Cortex of kidney (tissue), 1 donor: ENCODE results near the gene GTF2H3.
"Not testable (repeated sequence)": the region's sequence is repeated elsewhere in the genome, so short reads cannot be mapped to it uniquely, and the experiment has no call there.

Experiments
- DNase-seq: peaks from one replicate; lab custom pipeline; 2025; lab: John Stamatoyannopoulos, UW

Gene GTF2H3

DNA sequence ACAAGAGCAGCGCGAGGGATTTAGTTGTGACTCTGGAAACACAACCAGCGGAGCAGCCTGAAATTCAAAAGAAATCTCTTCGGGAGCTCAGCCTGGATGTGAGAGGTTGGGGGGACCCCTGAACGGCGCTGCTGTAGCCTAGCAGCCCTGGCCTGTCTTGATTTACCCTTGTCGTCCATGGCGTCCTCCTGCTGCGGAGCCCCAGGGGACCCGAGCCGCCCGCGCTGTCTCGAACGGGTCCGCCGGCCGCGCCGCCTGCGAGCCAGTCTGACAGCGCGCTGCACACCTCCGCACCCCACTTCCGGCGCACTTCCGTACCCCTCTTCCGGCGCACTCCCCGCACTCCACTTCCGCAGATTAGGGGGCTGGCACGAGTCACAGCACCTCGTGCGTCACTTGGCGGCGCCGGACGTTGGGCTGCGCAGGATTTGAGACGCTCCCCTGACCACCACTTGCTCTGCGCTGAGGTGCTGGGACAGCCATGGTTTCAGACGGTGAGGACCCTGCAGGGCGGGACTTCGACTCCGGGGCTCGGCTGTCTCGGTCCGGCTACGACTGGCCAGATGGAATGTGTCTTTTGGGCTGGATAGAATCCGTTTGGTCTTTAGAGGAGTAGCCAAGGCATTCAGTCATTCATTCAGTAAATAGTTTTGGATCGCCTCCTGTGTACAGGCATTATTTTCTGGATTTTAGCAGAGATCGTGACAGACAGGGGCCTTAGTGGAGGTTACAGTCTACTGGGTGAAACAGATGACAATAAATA lies at the start of gene GTF2H3, which contains the start of gene EIF2B1:
TSS of gene GTF2H3 (plus strand) at position 451 of the 763 bp plus-strand sequence. CDS start at position 482, 31 bp downstream.
TSS of gene EIF2B1 (minus strand) at position 308 of the 763 bp plus-strand sequence. CDS start at position 179, 129 bp downstream.
- peak; percentile 73 for DNase-seq

- DNase-seq: no peak
Measured at GRCh38 chr12:123591702-123592481, 41.7 kb upstream of the GTF2H3 start.

DNA sequence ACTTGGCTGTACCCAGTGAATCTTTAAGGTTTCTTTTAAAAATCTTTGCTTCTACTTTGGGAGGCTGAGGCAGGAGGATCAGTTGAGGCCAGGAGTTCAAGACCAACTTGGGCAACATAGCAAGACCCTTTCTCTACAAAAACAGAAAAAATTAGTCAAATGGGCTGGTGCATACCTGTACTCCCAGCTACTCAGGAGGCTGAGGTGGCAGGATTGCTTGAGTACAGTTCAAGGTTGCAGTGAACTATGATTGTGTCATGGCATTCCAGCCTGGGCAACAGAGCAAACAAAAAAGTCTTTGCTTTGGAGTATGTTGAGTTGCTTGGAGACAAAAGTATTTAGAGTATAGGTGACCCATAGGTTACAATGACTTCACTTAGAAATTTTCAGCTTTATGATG lies 37.9 kb upstream of the GTF2H3 start:
- no peak for DNase-seq

DNA sequence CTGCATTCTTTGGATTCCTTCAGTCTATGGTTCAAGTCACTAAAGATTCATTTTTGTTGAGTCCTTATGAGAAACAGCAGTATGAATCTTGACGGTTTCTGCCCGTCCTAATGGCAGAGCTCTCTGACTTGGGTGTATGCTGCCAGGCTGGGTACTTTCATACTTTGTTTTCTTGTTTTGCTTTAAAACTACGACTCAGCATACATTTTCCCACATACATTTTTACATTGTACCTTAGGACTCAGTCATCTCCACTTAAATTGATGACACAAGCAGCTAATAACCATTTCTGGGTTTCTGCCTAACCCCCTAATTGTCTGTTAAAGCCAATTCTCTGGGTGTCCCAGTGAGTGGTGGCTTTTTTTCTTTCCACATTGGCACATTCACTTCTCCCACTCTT lies 36.5 kb upstream of the GTF2H3 start:
- no peak for DNase-seq

- DNase-seq: no peak
Measured at GRCh38 chr12:123598522-123598921, 35.1 kb upstream of the GTF2H3 start.

- DNase-seq: no peak
Measured at GRCh38 chr12:123599310-123599709, 34.3 kb upstream of the GTF2H3 start.

- no peak for DNase-seq
Measured at GRCh38 chr12:123599721-123600120, 33.9 kb upstream of the GTF2H3 start.

GRCh38 chr12:123601602-123602489 lies 31.8 kb upstream of the GTF2H3 start, which contains the start of gene DDX55:
Gene DDX55 (plus strand): TSS chr12:123602099. CDS start chr12:123602149, 50 bp downstream.
- DNase-seq: no peak

- DNase-seq: no peak
Measured at GRCh38 chr12:123602651-123603195, 30.9 kb upstream of the GTF2H3 start.

DNA sequence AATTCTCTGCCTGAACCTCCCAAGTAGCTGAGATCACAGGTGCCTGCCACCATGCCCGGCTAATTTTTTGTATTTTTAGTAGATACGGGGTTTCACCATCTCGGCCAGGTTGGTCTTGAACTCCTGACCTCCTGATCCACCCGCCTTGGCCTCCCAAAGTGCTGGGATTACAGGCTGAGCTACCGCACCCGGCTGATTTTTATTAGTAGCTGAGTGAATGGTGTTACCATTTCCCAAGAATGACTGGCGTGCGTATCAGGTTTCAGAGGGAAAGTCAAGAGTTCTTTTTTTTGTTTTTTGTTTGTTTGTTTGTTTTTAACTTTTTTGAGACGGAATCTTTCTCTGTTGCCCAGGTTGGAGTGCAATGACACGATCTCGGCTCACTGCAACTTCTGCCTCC lies 30.1 kb upstream of the GTF2H3 start:
- not testable (repeated sequence) for DNase-seq

GRCh38 chr12:123607756-123608155 lies 25.9 kb upstream of the GTF2H3 start:
- no peak for DNase-seq

- DNase-seq: no peak
Measured at GRCh38 chr12:123608182-123608581, 25.4 kb upstream of the GTF2H3 start.

GRCh38 chr12:123614110-123614509 lies 19.5 kb upstream of the GTF2H3 start:
- DNase-seq: no peak

DNA sequence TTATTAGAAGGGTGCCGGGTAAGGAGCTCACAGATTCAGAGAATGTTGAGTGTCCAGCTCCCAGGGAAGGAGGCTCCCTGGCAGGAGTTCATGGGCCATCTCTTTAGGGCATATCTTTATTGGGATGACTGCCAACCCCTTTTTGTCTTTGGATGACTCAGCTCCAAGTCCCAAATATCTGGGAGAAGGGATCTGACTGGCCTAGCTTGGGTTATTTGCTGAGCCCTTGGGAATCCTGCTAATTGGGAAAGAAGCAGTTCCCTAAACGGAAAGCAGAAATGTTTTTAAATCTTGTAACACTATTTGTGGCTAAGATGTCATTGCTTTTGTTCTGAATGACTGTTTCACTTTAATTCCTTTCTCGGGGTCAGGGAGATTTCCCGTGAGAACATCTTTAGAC lies 19.1 kb upstream of the GTF2H3 start:
- no peak for DNase-seq

DNA sequence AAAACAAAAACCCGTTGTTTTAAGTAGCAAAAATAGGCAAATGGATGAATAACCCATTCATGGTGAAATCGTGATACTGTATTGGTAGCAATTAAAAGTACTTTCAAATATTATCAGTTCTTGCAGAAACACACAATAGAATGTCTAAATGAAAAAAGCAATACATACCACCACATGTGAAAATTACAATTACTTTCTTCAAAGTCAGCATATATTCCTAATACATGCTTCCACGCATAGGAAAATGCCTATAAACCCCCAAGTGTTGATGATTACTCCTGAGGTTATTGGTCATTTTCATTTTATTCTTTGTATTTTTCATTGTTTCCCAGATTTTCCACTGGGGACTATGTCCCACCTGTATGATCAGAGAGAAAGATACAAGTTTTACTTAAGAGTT lies 16.5 kb upstream of the GTF2H3 start:
- no peak for DNase-seq

GRCh38 chr12:123617580-123617979 lies 16.0 kb upstream of the GTF2H3 start:
- no peak for DNase-seq

DNA sequence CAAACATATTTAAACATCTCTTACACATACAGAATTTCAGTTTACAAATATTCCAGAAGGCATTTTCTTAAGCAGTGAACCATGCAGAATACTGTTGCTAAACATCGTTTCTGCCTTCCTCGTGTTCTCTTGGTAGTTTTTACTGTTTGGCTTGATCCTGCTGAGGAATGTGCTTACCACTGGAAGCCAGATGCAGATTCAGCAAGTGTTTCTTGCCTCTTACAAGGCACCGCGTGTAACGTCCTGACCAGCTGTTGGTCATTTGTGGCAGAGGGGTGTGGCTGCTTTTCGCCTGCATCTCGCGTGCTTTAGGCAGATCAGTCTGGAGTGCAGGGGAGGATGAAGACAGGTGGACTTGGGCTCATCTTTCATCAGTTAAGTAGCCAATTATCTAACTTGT lies 12.5 kb upstream of the GTF2H3 start:
- DNase-seq: no peak

DNA sequence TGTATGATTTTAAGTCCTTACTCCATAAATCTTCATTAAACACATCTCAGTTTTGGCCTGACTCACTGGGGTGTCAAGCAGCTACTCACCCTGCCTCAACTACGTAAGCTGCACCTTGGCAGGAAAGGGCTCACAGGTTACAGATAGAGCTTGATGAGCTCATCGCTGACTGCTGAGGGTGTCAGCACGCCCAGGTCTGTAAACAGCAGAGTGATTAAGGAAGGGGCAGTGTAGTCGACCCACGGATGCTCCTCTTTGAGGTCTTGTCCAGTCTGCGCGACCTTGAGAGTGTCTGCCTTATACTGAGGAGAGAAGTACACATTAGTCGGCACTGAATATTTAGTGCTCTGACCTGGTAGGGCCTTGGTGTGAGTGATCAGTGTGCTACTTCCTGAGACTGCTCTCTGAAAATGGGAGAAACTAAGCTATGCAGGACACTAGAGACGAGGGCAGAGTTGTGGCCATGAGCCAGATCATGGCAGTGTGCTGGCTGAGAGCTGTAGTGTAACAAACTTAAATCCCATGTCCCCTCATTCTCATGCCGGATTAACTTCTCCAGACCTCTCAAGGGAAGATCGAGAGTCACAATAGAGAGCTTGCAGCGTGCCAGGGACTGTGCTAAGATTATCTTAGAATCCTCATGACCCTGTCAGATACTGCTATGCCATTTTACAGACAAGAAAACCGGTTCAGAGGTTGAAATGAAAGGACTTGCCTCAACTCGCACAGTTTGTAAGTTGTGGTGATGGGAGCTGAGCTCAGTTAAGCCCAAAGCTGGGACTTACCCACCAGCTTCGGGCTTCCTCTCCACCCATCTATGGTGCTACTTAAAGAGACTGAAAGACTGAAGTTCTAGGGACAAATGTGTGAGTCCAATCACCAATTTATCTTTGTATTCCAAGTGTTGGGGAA lies 11.8 kb upstream of the GTF2H3 start:
- DNase-seq: no peak

GRCh38 chr12:123634142-123634561 lies 523 bp downstream of the GTF2H3 start:
- no peak for DNase-seq

DNA sequence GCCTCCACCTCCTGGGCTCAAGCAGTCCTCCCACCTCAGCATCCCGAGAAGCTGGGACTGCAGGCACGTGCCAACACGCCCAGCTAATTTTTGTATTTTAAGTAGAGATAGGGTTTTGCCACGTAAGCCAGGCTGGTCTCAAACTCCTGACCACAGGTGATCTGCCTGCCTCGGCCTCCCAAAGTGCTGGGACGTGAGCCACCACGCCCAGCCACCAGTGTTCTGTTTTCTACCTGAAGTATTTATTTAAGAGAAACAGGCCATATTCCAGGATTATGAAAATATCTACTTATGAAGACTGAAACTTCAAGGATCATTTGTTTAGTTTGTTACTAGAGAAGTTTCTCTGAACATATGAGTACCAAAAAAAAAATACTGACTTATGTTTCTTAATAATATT lies 10.3 kb downstream of the GTF2H3 start:
- no peak for DNase-seq

- no peak for DNase-seq
Measured at GRCh38 chr12:123645380-123645779, 11.8 kb downstream of the GTF2H3 start.
